ENCODE results near the gene PRSS50.

Gene PRSS50

DNA sequence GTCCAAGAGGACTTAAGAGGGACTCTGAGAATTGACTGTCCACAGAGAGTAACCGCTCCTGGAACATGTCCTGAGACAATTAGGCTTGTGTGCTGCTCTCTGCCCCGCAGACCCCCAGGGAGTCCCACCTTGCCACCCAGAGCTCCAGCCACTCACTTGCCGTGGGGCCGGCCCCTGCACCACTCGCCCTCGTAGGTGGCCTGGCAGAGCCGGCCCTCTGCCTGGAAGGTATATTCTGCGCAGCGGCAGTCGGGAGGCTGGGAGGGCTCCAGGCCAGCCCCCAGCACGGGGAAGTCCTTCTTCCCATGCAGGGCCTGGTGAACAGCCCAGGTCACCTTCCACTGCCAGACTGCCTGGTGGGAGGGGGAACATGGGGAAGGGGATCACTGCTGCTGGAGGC lies 34.7 kb downstream of the PRSS50 start:
- no peak for DNase-seq

DNA sequence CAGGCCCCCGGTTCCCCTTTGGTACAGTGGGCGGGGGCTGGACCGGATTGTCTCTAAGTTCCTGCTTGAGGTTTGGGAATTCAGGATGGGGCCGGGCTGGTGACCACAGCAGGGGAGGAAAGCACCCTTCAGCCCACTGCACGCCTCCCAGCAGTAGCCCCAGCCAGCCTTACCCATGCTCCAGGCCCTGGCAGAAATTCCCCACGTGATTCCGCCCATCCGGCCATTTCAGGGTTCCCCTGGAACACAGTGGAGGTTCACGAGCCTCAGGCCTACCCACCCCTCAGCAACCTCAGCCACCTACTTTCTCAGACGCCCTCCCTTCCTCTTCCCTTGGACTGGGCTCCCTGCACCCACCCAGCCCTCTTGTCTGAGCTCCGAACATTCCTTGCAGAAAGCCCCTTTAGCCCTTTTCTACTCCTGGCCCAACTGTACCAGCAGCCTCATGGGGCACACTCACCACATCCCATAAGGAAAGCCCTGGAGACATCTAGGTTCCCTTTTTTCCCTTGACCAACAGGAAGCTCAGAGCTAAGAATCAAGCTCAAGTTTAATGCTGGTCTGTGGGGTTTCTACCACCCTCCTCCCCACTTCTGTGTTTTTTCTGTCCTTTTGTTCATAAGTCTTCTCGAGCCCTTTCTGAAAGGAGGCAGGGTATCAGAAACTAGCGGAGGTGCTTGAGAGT lies 35.7 kb downstream of the PRSS50 start:
- no peak for DNase-seq

DNA sequence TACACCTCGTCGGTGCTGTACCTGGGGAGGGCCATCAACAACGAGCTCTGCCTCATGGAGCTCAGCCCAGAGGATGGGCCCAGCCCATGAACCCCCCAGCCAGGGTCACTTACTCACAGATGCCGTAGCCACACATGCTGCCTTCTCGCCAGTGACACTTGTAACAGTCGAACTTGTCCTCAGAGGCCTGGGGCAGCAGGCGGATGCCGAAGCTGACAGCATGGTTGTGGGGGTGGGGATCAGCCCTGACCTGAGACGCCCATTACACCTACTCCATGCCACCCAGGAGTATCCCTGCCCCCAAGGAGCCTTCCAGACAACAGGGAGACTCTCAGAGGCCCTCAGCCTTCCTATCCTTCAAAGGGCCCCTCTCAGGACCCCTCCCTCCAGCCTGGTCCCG lies 36.3 kb downstream of the PRSS50 start:
- DNase-seq = no peak

DNA sequence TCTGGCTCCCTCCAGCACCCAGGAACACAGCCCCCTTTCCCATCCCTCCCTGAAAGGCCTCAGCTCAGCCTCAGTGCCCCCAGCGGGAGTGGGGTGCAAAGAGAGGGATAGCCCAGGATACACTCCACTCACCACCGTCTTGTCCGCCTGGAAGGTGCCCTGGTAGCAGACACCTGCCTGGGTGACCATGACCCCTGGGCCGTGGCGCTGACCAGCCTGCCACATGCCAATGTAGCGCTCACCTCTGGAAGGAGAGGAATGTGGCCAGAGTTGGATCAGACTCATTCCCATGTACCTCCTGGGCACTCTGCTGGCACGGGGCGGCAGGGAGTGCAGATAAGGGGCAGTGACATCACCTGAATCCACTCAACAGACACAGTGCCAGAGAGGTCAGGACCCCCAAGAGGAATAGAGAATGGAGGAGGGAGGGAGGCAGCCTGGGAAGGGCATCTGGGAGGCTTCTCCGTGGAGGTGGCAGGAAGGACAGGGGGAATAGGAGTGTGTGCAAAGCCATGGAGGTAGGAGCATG lies 37.3 kb downstream of the PRSS50 start:
- DNase-seq = no peak

DNA sequence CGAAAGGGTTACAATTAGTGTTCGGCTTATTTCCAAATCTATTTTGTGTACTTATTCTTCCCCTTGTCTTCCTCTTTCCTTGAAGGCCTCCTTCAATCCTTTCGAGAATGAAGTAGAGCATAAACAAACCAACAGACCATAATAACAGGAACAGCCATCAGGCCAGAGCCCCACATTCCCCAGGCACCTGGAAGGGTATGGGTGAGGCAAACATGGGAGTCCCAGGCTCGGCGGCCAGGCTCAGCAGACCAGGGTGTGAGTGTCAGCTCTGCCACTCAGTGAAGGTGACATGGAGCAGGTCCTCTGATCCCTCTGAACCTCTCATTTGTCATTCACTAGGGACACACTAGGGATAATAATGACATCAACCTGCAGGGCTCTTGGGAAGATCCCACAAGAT lies 38.0 kb downstream of the PRSS50 start:
- DNase-seq = no peak

DNA sequence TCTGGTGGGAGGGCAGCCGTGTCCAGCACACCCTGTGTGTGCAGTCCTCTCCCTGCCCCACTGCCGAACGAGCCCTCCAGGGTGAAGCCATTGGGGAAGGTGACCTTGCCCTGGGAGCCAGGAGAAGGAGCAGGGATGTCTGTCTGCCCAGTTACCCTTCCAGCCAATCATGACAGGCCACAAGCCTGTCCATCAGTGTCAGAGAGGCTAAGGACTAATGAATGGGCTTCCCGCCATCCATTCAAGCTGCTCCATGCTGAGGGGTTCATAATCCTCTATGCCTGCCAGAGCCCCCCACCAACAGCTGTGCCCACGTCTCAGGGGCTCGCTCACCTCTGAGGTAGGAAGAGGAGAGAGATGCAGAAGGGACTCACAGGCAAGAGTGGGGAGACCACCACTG lies 39.4 kb downstream of the PRSS50 start:
- DNase-seq = no peak

DNA sequence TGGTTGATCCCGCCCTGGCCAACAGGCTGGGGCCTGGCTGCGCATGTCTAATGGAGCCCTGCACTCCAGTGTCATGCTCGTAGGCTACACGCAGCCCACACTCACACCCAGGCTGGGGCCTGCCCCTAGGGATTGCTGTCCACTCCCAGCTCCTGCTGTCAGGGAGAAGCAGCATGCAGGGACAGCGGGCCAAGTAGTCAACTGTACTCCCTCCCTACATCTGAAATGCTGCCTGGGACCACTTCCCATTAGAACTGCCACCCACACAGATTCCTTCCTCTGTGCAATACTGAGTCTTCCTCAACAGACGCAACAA lies 40.3 kb downstream of the PRSS50 start:
- no peak for DNase-seq

DNA sequence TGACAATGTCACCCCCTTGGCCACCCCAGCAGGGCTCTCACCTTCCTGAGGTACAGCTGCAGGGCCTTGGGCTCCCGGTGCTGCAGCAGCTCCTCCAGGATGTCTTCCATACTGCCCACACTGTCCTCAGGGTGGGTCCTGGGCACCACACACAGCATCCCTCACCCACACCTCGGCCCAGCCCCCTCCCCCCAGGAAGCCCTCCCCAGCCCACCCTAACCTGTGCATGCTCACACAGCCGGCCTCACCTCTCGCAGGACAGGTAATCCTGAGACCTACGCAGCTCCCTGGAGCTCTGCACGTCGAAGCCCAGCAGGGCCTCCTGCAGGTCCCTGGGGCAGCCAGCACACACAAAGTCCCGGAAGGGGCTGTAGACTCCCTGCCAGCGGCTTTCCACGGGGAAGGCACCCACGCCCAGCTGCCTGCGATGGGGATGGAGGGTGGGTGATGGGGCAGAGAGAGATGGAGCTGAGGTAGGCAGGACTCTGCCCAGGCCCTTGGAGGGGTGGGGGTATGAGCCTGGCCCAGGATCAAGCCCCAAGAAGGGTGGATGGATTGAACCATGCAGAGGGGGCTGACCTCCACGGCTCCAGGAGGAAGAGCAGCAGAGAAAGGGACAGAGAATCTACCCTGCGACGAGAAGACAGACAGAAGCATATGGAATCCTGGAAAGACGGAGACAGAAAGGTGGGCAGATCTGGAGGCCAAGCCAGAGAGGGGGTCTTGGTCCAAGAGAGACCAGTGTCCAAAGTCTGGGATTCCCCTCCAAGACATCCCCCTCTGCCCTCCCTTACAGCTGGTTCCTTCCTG lies 40.9 kb downstream of the PRSS50 start:
- no peak for DNase-seq

DNA sequence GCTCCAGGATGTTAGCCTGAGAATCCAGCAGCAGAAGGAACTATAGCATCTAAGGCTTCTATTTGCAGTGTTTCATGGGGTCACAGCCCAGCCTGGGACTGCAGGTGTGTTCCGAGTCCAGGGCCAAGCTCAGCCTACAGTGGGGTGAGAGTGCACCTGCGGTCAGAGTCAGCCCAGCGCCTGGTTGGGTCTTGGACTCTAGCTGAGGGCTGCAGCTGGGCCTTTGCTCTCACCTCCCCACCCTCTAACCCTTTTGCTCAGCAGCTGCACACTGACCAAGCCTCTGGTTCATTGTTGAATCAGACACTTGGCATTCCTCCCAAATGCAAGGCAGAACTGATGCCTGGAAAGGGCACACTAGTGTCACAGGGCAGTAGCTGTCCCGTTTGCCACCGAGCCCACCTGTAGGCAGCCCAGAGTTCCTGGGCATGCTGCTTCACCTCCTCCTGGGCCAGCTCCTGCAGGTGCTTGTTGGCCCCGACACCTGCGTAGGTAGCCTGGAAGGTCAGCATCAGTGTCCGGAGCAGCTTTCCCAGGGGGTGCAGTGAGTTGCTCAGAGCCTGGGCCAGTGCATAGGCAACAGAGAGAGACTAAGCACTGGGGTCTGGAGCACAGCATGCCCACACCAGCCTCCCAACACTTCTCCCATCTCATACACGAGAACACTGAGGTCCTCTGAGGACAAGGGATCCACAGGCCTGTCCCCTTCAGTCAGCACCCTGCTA lies 41.7 kb downstream of the PRSS50 start:
- no peak for DNase-seq

DNA sequence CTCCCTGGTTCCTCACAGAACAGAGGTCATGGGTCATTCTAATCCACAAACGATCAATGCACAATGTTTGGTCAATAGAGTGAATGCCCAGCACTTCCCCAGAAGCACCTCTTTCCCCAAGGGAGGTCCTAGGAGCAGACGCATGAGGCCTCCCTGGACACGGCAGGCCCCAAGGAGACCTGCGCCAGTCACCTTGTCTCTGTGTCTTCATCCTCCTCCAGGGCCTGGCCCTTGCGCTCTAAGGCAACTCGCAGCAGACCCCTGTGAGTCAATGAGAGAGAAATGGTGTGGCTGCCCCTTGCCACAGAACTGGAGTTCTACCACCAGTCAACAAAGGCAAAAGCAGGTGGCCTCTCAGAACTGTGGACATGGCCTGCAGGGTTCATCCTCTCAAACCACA lies 42.2 kb downstream of the PRSS50 start:
- no peak for DNase-seq

DNA sequence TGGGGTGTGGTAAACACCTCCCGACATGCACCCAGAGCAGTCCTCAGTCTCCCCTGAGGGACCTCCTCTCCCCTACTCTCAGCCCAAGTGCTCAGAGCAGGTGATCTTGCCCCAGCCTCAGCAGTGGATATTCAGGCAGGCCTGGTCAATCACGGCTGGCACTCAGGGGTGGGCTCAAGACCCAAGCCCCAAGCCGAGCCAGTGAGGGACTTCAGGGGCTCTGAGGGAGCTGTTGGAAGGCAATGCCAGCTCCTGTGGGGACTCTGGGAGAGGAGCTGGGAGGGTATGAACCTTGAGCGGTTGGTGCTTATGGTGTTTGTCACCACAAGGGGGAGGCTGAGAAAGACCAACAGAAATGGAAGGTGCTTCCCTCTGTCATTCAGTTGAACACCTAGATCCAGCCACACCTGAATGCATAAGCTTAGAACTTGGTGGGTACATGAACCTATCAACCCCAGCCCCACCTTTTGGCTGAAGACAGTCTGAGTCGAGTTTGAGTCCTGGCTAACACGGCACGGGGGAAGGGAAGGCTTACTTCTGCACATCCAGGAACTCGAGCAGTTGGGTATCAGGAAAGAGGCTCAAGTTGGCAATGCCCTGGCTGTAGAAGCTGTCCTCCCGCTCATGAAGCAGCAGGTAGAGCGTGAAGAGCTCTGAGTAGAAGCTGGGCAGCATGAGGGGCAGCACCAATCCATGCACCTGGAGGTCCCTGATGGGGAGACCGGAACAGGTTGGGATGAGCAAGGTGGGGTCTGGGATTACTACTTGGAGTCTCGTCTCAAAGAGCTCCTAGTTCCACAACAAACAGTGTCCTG lies 43.4 kb downstream of the PRSS50 start:
- DNase-seq = no peak

DNA sequence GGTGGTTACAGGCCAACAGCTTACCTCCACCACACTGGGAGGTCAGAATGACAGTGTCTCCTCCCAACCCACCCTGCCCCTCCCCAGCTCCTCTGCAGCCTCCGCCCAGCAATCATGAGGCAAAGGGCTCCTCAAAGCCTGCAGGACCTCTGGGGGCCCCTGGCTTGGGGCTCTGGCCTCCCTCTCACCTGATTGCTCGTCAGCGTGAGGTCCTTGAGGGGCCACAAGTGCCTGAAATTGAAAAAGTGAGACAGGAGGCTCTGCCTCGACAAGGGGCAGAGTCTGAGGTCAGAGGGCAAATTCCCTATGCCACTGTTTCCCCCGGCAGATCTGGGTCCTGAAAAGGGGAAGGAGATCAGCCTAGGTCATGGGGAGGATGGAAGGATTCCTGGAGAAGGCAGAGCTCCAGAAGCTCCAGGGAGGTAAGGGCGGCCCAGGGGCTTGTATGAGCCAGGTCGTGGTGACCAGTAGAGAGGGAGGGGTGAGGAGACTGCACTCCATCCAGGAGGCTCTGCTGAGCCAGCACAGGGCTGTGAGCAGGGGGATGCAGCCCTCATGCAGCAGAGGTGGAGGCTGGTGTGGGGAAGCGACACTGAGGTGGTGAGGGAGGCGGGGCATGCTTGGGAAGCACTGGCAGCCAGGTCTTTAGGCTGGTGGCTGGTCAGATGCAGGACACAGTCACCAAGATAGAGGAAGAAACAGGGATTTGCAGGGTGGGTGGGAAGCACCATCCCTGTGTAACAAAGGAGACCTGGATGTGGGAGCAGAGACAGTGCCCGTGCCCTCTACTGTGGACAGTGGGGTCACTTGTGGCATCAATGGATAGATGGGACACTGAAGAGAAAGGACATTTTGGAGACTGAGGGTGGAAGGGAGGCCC lies 44.3 kb downstream of the PRSS50 start:
- DNase-seq = no peak

DNA sequence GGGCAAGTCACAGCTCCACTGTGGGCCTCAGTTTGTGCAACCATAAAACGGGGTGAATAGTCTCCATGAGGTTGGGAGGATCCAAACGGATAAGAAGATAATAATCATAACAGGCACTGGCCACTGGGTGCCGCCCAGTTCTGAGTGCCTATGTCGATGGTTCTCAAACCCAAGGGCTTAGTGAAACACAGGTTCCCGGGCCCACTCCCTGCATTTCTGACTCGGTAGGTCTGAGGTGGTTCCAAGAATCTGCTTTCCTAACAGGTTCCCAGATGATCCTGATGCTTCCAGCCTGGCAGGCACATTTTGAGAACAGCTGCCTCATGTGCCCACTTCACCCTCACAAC lies 45.3 kb downstream of the PRSS50 start:
- no peak for DNase-seq

DNA sequence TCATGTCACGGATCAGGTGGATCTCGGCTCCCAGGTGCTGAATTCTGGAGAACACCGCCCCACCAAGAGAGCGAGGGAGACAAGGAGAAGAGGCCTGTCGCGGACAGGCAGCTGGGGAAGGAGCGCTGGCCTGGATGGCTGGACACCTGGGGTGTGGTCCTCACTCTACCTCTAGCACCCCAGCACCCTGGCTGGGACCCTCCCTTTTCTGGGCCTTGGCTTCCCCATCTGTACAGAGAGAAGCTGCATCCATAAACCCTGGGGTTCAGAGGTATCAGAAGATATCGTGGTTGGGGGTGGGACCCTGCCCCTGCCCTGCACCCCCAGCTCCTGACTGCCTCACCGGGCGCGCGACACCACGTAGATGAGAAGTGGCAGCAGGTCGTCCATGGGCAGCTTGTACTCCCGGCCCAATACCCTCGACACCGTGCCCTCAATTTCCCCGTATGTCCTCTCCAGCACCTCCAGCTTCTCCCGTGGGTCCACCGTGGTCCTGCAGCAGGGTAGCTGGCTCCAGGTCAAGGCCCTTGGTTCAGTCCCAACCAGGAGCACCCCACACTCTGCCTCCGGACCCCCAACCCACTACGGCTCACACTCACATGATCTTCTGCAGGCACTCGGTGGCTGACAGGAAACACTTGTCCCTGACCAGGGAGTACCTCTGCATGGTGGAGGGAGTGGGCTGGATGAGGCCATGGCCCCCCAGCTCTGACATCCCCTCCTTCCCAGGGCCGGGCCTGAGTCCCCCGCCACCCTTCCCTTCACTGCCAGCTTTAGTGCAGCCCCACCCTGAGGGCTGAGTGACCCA lies 45.9 kb downstream of the PRSS50 start:
- no peak for DNase-seq

DNA sequence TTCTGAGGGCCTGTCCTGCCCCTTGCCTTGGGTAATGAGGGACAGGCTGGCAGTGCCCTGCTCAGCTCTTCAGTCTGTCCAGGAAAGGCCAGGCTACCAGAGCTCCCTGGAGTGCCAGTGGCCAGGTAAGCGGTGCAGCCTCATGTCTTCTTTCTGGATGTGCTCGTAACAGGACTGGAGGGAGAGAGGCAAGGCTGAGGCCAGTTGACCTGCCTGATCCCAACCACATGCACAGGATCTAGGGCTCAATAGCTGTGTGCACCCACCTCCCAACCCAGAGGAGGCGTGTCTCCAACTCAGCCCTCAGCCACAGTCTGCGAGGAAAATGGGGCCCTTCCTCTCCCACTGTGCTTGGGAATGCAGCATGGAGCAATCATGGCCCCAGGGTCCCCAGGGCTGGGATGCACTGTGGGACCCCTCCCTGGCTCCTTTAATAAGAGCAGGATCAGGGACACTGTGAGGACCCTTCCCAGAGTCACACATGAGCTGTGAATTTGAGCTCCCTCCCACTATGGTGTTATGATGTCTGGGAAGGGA lies 46.7 kb downstream of the PRSS50 start:
- DNase-seq = no peak

DNA sequence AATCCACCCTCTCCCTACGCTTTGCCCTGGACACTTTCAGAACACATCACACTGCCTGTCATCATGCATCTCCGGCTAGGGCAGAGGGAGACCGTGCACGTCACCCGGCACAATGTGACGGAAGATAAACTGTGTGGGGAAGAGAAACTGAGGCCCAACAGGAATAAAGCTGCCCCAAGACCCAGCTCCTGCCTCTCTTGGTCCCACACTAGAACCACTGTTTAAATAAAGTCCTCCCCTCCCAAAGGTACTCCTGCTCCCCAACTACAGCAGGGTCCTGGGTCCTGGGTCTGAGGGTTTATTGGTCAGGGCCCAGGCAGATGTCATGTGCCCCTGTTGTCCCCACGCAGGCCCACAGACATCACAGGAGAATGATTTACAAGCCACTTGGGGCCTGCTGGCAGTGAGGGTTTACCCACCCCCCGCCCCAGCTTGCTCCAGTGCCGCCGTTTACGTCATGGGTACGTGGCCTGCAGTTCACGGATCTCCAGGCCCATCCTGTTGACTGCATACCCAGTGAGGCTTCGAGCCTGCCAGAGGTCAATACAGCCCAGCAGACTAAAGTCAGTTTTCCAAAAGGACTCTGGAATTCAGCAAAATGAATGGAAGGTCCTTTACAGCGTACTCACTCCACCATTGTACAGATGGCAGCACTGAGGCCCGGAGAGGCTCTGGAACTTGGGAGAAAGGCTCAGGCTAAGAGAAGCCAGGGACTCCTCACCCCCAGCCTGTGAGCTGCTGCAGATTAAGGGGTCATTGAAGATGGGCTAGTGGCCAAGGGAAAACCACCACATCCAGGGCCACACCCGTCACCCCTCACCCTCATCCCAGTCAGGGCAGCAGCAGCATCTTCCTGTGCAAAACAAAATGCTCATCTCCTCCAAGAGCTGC lies 47.4 kb downstream of the PRSS50 start:
- DNase-seq = no peak

DNA sequence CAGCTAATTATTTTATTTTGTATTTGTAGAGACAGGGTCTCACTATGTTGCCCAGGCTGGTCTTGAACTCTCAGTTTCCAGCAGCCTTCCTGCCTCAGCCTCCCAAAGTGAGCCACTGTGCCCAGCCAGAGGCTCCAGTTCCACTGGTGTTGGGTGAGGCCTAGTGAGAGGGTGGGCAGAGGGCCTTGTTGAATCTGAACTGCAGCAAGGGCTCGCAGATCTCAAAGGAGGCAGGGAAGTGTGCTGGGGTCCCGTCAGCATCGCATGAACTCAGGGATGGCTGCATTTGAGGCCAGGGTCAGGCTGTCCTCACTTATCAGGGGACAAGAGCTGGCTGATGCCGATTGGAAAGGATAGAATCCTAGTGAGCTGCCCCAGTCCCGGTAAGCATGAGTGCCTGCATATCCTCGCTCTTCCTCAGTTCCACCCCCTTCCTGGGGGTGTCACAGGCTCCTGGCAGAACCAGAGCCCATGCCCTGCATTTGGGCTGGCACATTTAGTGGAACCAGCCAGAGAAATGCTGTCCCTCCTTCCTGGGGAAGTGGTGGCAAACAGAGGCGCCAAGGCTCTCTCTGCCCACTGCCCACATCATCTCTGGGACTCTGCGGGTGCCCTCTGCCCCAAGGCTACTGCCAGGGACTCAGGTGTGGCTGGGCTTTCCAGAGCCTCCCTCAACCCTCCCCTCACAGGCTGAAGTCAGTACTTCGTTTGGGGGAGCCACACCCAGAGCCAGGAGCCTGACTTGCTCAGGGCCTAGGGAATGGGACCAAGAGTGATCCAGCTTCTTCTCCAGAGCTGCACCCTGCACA lies 48.3 kb downstream of the PRSS50 start:
- DNase-seq = no peak

DNA sequence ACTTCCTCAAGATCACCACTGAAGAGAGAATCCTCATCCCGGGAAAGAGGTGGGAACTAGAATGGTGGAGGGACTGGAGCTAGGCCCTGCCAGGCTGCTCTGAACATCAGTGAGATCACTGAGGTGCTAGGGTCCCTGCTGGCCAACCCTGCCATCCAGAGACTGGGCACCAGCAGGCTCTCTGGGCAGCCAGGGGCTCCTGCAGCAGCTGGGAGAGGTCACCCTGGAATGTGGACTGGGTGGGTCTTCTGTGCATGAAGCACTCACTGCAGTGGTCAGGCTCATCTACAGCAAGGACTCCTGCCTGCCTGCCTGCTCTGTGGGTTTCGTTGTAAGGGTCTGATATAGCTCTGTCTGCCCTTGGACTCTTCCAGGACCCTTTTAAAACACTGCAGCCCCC lies 49.1 kb downstream of the PRSS50 start:
- DNase-seq = no peak

DNA sequence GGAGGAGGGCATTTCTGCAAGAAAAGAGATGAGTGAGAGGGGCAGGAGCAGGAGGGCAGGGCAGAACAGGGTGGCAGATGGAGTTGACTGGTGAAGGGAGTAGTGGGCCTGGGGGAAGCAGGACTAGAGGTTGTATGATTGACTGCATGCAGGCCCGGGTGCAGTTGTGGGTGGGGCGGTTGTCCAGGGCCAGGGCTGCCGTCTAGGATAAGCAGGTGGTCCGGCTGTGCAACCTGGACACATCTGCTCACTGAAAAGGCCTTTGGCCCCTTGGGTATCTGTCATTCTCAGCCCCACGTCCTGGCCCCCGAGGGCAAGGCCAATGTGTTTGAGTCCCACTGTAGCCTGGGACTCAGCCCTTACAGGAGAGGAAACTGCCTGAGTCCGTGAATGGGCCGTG lies 49.6 kb downstream of the PRSS50 start:
- DNase-seq = no peak

Data from amniotic stem cell (primary cell).